Hair follicular keratinocyte (primary cell): ENCODE measurements around the gene MAP2K7. TPM values are rescaled to one million over a fixed set of nuclear protein-coding genes. Genes with fewer than 3 reads are reported as not detected.

ENCODE experiments used
- total RNA-seq: library from RNA; depleted of rRNA; stranded (reverse); fragments of >200 nt; gene quantifications from 2 replicates; pipeline ENCODE4 v1.2.3, GENCODE V29; 2015

MAP2K7 gene
- total RNA-seq = 14.2 and 14.5 TPM in 2 replicates

GRCh38 chr19:7903244-7904073 lies at the start of gene MAP2K7:
Gene MAP2K7, plus strand, starts transcription at chr19:7903877. Its CDS starts 68 bp downstream, at chr19:7903945.

GRCh38 chr19:7874076-7874896 lies 29.4 kb upstream of the MAP2K7 start, which contains the start of gene PRR36:
Gene PRR36, minus strand, starts transcription at chr19:7874390. Its CDS starts 701 bp downstream, at chr19:7873689.

GRCh38 chr19:7888145-7888825 lies 15.4 kb upstream of the MAP2K7 start, which contains the start of gene LRRC8E:
Gene LRRC8E, plus strand, starts transcription at chr19:7888510. Its CDS starts 7,094 bp downstream, at chr19:7895604.

GRCh38 chr19:7914598-7915045 lies 10.9 kb downstream of the MAP2K7 start, which contains the start of gene TGFBR3L:
Gene TGFBR3L, plus strand, starts transcription at chr19:7914830.

DNA sequence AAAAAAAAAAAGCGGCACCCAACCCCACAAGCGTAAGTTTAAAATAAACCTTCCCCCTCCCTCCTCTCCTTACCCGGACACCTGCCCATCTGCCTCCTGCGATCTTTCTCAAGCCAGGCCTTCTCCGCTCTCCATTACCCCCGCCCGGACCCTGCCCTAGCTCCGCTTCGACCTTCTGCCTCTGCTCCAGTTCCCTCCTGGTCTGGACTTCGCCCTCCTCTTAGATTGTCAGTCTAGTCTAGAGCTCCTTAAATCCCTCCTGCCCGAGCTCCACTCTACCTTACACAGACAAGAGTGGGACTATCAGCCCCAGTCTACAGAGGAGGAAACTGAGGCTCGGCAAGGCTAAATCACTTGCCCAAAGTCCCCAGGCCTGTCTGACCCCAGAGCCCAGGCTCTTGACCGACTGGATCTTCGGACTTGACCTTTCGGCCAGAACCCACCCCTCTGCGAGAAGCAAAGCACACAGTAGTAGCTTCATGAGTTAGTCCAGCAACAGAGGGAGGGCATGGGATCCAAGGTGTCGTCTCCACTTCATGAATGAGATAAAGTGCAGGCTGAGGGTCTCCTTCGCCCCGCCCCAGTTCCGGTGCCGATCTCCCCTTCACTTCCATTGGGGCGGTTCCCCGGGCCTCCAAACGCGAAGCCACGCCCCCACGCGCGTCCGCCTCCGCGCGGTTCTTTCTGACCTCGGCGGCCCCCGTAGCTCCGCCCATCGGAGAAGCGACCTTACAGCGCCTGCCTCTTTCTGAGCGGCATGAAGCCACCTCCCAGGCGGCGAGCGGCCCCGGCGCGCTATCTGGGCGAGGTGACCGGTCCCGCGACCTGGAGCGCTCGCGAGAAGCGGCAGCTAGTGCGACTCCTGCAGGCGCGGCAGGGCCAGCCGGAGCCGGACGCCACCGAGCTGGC lies 16.2 kb downstream of the MAP2K7 start, which contains the start of gene SNAPC2:
Gene SNAPC2, plus strand, starts transcription at position 729 of the 909 bp plus-strand sequence. Its CDS starts 29 bp downstream, at position 758.

DNA sequence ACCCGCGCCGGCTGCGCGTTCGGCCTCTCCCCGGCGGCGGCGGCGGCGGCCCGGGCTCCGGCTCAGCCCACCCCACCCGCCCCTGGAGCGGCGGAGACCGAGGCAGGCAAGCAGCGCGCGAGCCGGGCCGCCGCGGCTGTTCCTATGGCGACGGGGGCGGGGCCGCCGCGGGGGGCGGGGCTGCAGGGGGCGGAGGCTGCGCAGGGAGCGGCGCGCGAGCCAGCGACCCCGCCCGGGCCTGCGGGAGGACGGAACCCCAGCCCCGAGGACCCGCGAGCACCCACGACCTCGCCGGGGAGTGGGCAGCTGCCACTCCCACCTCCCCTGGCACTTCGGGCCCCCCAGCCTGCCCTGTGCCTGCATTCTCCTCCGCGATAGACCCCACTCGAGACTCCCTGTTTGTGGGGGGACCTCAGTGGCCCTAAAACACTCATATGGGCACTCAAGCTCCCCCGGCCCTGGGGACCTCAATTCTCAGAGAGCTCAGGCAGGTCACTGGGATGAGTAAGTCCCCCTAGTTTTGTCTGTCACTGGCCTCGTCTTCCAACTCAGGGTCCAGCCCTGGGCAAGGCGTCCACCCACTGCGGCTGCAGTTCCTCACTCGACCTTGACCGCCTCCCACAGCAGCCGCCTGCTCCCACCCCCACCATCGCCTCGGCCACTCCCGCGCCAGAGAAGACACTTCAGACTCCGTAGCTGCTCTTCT lies 22.5 kb downstream of the MAP2K7 start, which contains the start of gene CTXN1:
Gene CTXN1, minus strand, starts transcription at position 115 of the 706 bp plus-strand sequence. CDS start 597 bp downstream, outside the sequence.

DNA sequence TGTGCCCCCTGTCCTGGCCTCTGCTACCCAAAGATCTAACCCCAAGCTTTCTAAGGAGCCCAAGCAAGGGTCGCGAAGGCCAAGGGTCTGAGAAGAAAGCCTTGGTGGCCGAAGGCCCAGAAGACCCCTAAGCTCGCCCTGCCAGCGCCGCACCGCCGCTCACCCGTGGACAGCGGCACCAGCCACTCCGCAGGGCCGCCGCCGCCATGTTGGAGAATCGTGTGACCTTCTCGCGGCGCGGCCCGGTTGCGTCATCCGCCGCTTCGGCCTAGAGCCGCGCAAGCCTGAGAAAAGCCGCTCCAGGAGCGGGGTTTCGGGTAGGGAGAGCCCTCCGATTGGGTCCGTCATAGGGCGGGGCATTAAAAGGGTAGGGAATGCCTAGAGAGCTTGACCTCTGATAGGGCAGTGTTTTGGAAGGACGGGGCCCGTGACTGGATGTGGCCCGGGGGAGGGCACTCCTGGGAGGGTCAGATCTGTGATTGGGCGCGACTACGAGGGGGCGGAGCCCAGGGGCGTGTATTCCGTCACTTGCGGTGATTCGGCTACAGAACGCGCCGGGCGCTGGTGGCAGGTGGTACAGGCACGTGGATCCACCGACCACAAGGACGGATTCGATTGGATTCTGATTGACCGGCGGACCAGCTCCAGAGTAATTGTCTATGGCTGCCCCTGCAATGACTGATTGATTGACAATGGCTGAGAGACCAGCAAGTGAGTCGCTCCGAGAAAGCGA lies 39.9 kb downstream of the MAP2K7 start, which contains the start of gene TIMM44:
Gene TIMM44, minus strand, starts transcription at position 223 of the 733 bp plus-strand sequence. Its CDS starts 15 bp downstream, at position 208.

Other genes starting within 250 kb of the MAP2K7 start
- not detected in 2 replicates for gene RETN, start 234.8 kb upstream of the MAP2K7 start, total RNA-seq
- not detected in 2 replicates for gene MCEMP1, start 226.8 kb upstream of the MAP2K7 start, total RNA-seq
- 121 and 125 TPM in 2 replicates for gene TRAPPC5, start 223.0 kb upstream of the MAP2K7 start, total RNA-seq
- not detected in 2 replicates for gene FCER2, start 201.7 kb upstream of the MAP2K7 start, total RNA-seq
- not detected in 2 replicates for gene CLEC4G, start 171.8 kb upstream of the MAP2K7 start, total RNA-seq
- gene CD209, start 156.3 kb upstream of the MAP2K7 start, total RNA-seq = not detected in 2 replicates
- gene CLEC4M, start 140.6 kb upstream of the MAP2K7 start, total RNA-seq = not detected in 2 replicates
- 14.2 and 18.0 TPM in 2 replicates for gene EVI5L, start 73.7 kb upstream of the MAP2K7 start, total RNA-seq
- not detected in 2 replicates for gene PRR36, start 29.5 kb upstream of the MAP2K7 start, total RNA-seq
- gene LRRC8E, start 15.4 kb upstream of the MAP2K7 start, total RNA-seq = 7.6 and 9.9 TPM in 2 replicates
- 0.84 and 7.5 TPM in 2 replicates for gene TGFBR3L, start 11.0 kb downstream of the MAP2K7 start, total RNA-seq
- 26.7 and 36.4 TPM in 2 replicates for gene SNAPC2, start 16.5 kb downstream of the MAP2K7 start, total RNA-seq
- gene CTXN1, start 22.3 kb downstream of the MAP2K7 start, total RNA-seq = 0.86 and 1.1 TPM in 2 replicates
- gene TIMM44, start 39.8 kb downstream of the MAP2K7 start, total RNA-seq = 63.9 and 72.7 TPM in 2 replicates
- gene ELAVL1, start 101.8 kb downstream of the MAP2K7 start, total RNA-seq = 30.1 and 51.3 TPM in 2 replicates
- not detected in 2 replicates for gene CCL25, start 148.9 kb downstream of the MAP2K7 start, total RNA-seq
- gene FBN3, start 245.7 kb downstream of the MAP2K7 start, total RNA-seq = not detected in 2 replicates